ENCODE measurements around the gene FURIN.
"Not testable (repeated sequence)": the region's sequence is repeated elsewhere in the genome, so short reads cannot be mapped to it uniquely, and the experiment has no call there.

FURIN gene

GRCh38 chr15:90904746-90905145, 36.4 kb downstream of the FURIN start:
- DNase-seq (ENCODE audit: low spot score) = no peak
- TF ChIP-seq CTCF (IDR thresholded peaks at IDR 0.05; ENCODE audit: borderline replicate concordance, control extremely low read depth, extremely low read depth, insufficient read depth, missing control alignments) = no peak
- in situ Hi-C loops (cut with MboI; ENCODE audit: low sequenced_read_pairs, unreplicated experiment) = no loop called here

- no peak for TF ChIP-seq CTCF (IDR thresholded peaks at IDR 0.05; ENCODE audit: borderline replicate concordance, control extremely low read depth, extremely low read depth, insufficient read depth, missing control alignments)
- no peak for DNase-seq (ENCODE audit: low spot score)
- in situ Hi-C loops (cut with MboI; ENCODE audit: low sequenced_read_pairs, unreplicated experiment) = no loop called here
Observed at GRCh38 chr15:90905306-90906180, 37.2 kb downstream of the FURIN start.

- DNase-seq (ENCODE audit: low spot score) = no peak
- TF ChIP-seq CTCF (IDR thresholded peaks at IDR 0.05; ENCODE audit: borderline replicate concordance, control extremely low read depth, extremely low read depth, insufficient read depth, missing control alignments) = no peak
- in situ Hi-C loops (cut with MboI; ENCODE audit: low sequenced_read_pairs, unreplicated experiment) = no loop called here
Observed at GRCh38 chr15:90906181-90906849, 37.9 kb downstream of the FURIN start.

GRCh38 chr15:90907051-90907660, 38.8 kb downstream of the FURIN start:
- DNase-seq (ENCODE audit: low spot score) = no peak
- in situ Hi-C loops (cut with MboI; ENCODE audit: low sequenced_read_pairs, unreplicated experiment) = no loop called here
- no peak for TF ChIP-seq CTCF (IDR thresholded peaks at IDR 0.05; ENCODE audit: borderline replicate concordance, control extremely low read depth, extremely low read depth, insufficient read depth, missing control alignments)

- in situ Hi-C loops (cut with MboI; ENCODE audit: low sequenced_read_pairs, unreplicated experiment) = no loop called here
- TF ChIP-seq CTCF (IDR thresholded peaks at IDR 0.05; ENCODE audit: borderline replicate concordance, control extremely low read depth, extremely low read depth, insufficient read depth, missing control alignments) = no peak
- DNase-seq (ENCODE audit: low spot score) = no peak
Observed at GRCh38 chr15:90907838-90908507, 39.6 kb downstream of the FURIN start.

GRCh38 chr15:90909449-90909848, 41.1 kb downstream of the FURIN start:
- in situ Hi-C loops (cut with MboI; ENCODE audit: low sequenced_read_pairs, unreplicated experiment) = not testable (repeated sequence)

More at GRCh38 chr15:90909449-90909848, 41.1 kb downstream of the FURIN start:
- DNase-seq (ENCODE audit: low spot score) = not testable (repeated sequence)

All from GM13976 (cell line).